Fibroblast of lung (primary cell): Measurements from ENCODE around the gene TAF10.

ENCODE experiments used
- CTCF ChIP-seq, 2 donors: IDR thresholded peaks in 1 of 2; conservative IDR thresholded peaks in 1 of 2; 1 replicate in 1 of 2; 2 replicates in 1 of 2; pipeline ENCODE4 v1.5.1; 2011 to 2012; ENCODE audit warnings: low read length in 2 of 2, control low read depth in 1 of 2, inconsistent platforms in 1 of 2, low read depth in 1 of 2, mild to moderate bottlenecking in 1 of 2
- EZH2 ChIP-seq: IDR thresholded peaks from 2 replicates; pipeline ENCODE4 v1.5.1; 2012; ENCODE audit warnings: low read length, control low read depth, mild to moderate bottlenecking; ENCODE audit errors: missing control alignments

DNA sequence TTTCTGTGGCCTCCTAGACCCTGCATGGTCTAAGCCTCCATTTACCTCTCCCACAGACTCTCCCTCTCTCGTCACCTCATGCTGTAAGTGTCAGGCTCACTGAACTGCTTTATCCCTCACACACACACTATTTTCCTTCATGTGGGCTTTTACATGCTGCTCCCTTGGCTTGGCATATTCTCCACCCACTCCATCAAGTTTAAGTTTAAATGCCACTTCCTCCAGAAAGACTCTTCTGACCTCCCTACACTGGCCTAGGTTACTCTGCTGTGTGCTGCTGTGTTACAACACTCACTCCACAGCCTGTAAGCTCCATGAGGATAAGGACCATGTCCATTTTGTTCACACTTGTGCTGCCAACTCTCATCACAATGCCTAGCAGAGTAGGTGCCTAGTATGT is 41.1 kb upstream of the TAF10 start:
- TF ChIP-seq CTCF (conservative IDR thresholded peaks at IDR 0.05 in 1 of 2, IDR thresholded peaks at IDR 0.05 in 1 of 2; ENCODE audit: low read depth in 1 of 2, low read length in 2 of 2) (no peak), EZH2 (no peak)
